CD4-positive, CD25-positive, alpha-beta regulatory T cell (primary cell): ENCODE data around the gene ACER3. TPM values are rescaled to one million over a fixed set of nuclear protein-coding genes. Genes with fewer than 3 reads are reported as not detected.

Source experiments
- ATAC-seq, 2 donors: fragments of 150-1000 bp; cut with Tn5 transposase; one replicate each; pipeline ENCODE4 v1.10.0; 2021; ENCODE audit warnings: low read depth in 2 of 2, moderate number of reproducible peaks in 2 of 2, moderate library complexity in 1 of 2
- DNase-seq, 3 donors: peaks; one replicate each; pipeline versions ENCODE4 v3.0.0 to v3.0.0-alpha.2; 2012 to 2022; ENCODE audit warnings: mixed read lengths in 1 of 3
- H3K27ac ChIP-seq: one replicate; pipeline ENCODE4 v1.7.0; 2013; ENCODE audit warnings: mild to moderate bottlenecking, low read length; ENCODE audit not compliant: insufficient read depth, poor library complexity, severe bottlenecking
- H3K27me3 ChIP-seq: one replicate; pipeline ENCODE4 v1.7.0; 2013; ENCODE audit warnings: low read length; ENCODE audit not compliant: control insufficient read depth, insufficient read depth
- H3K36me3 ChIP-seq: one replicate; pipeline ENCODE4 v1.7.0; 2013; ENCODE audit warnings: mild to moderate bottlenecking, low read length, moderate library complexity; ENCODE audit not compliant: control insufficient read depth, insufficient read depth
- H3K4me1 ChIP-seq: 2 replicates; pipeline ENCODE4 v1.7.0; 2013; ENCODE audit warnings: mild to moderate bottlenecking, low read length; ENCODE audit not compliant: insufficient read depth, control insufficient read depth, poor library complexity, severe bottlenecking
- H3K4me3 ChIP-seq: one replicate; pipeline ENCODE4 v1.7.0; 2013; ENCODE audit warnings: low read depth, mild to moderate bottlenecking, low read length, moderate library complexity
- H3K9me3 ChIP-seq, 2 experiments: 1 replicate in 1 of 2; 2 replicates in 1 of 2; pipeline ENCODE4 v1.7.0; 2013; ENCODE audit warnings: low read length in 2 of 2, mild to moderate bottlenecking in 1 of 2, moderate library complexity in 1 of 2; ENCODE audit not compliant: control insufficient read depth in 2 of 2
- H3K27ac Mint-ChIP-seq, 3 donors: one replicate each; pipeline ENCODE4 v1.8.0; 2020 to 2022; ENCODE audit warnings: mild to moderate bottlenecking in 3 of 3, mixed read lengths in 3 of 3, moderate library complexity in 2 of 3
- H3K27me3 Mint-ChIP-seq: one replicate; pipeline ENCODE4 v1.8.0; 2022; ENCODE audit warnings: mild to moderate bottlenecking, mixed read lengths
- H3K36me3 Mint-ChIP-seq: one replicate; pipeline ENCODE4 v1.8.0; 2020; ENCODE audit warnings: mixed read lengths
- H3K4me1 Mint-ChIP-seq, 4 donors: one replicate each; pipeline ENCODE4 v1.8.0; 2020 to 2022; ENCODE audit warnings: mixed read lengths in 4 of 4, mild to moderate bottlenecking in 1 of 4
- H3K4me3 Mint-ChIP-seq, 4 donors: one replicate each; pipeline ENCODE4 v1.8.0; 2020 to 2022; ENCODE audit warnings: mild to moderate bottlenecking in 4 of 4, mixed read lengths in 4 of 4, moderate library complexity in 3 of 4
- H3K9me3 Mint-ChIP-seq, 7 donors: one replicate each; pipeline ENCODE4 v1.8.0; 2020 to 2022; ENCODE audit warnings: mixed read lengths in 7 of 7, mild to moderate bottlenecking in 3 of 7, moderate library complexity in 2 of 7
- polyA plus RNA-seq, 4 donors: library from polyadenylated mRNA; unstranded; fragments of 300-500 nt; fragmentation: Illumina TruSeq; gene quantifications; one replicate each; pipeline ENCODE4 v1.2.3, GENCODE V29; 2021
- total RNA-seq: library from RNA; stranded (reverse); gene quantifications from one replicate; pipeline ENCODE4 v1.2.3, GENCODE V29; 2022

The ACER3 gene
- total and polyA plus RNA-seq, 5 donors from 2014 or later: 2.6 to 11.8 (median 4.4) TPM

DNA sequence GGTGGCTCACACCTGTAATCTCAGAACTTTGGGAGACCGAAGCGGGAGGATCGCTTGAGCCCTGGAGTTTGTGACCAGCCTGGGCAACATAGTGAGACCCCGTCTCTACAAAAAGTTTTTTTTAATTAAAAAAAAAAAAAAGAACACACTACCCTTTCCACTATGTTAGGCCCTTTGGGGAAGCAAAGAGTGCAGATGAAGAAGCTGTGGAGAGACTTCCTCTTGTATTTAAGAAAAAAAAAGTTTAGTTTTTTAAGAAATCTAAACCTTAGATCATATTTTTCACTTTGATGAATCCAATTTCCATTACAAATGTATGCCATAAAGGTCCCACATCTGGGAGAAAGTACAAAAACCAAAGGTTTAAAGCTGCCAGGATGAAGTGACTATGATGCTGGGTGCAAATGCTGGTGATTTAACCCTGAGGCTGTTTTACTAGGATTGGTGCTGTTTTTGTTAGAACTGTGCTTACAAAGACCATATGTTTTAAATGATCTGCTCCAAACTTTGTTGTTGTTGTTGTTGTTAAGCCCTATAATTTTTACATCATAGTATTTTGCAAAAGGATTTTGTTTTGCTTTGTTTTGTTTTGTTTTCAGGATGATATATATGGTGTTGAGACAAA lies 28.9 kb upstream of the ACER3 start:
- peaks cover 3% of the 10 kb centered on the region for H3K27me3 ChIP-seq
- H3K4me3 Mint-ChIP-seq: no peak overlapping the region
- H3K4me1 Mint-ChIP-seq: no peaks in the 10 kb centered on the region
- H3K4me1 ChIP-seq: no peaks in the 10 kb centered on the region
- no peak for DNase-seq
- H3K4me3 ChIP-seq: no peak overlapping the region
- H3K36me3 ChIP-seq: no peaks in the 10 kb centered on the region
- no peaks in the 10 kb centered on the region for H3K9me3 ChIP-seq
- no peaks in the 10 kb centered on the region for H3K36me3 Mint-ChIP-seq
- no peak for ATAC-seq
- H3K27me3 Mint-ChIP-seq: peaks cover 6% of the 10 kb centered on the region
- H3K27ac ChIP-seq: no peak overlapping the region
- H3K27ac Mint-ChIP-seq: no peak overlapping the region
- H3K9me3 Mint-ChIP-seq: peaks cover 0 to 3% (median 0%) of the 10 kb centered on the region in 7 donors

GRCh38 chr11:76832361-76832760 lies 28.4 kb upstream of the ACER3 start:
- no peaks in the 10 kb centered on the region for H3K4me1 Mint-ChIP-seq
- no peak for ATAC-seq
- Histone ChIP-seq H3K4me3 (no peak overlapping the region), H3K27ac (no peak overlapping the region), H3K4me1 (no peaks in the 10 kb centered on the region), H3K36me3 (no peaks in the 10 kb centered on the region), H3K9me3 (no peaks in the 10 kb centered on the region), H3K27me3 (peaks cover 3% of the 10 kb centered on the region)
- H3K4me3 Mint-ChIP-seq: no peak overlapping the region
- H3K9me3 Mint-ChIP-seq: peaks cover 0 to 3% (median 0%) of the 10 kb centered on the region in 7 donors
- H3K36me3 Mint-ChIP-seq: no peaks in the 10 kb centered on the region
- no peak for DNase-seq
- no peak overlapping the region for H3K27ac Mint-ChIP-seq
- H3K27me3 Mint-ChIP-seq: peaks cover 6% of the 10 kb centered on the region

DNA sequence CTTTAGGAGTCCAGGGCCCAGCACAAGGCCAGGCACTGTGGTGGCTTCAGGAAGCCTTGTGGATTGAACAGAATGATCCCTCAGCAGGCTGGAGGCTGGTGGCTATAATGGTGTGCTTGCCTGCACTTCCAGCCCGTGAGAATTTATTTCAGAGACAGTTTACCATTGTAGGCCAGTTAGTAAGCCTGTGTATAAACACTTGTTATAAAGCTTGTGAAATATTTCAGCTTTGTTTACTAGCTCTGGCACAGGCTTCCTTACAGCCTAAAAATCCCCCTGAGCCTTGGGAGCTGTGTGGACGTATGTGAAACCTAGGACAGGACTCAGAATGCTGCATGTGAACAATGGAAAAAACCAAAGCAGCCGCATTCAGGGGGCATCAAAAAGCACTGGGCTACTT lies 26.6 kb upstream of the ACER3 start:
- Mint-ChIP-seq H3K27me3 (peaks cover 16% of the 10 kb centered on the region), H3K27ac (no peak overlapping the region), H3K9me3 (peaks cover 0 to 3% (median 0%) of the 10 kb centered on the region in 7 donors), H3K36me3 (no peaks in the 10 kb centered on the region), H3K4me1 (no peaks in the 10 kb centered on the region), H3K4me3 (no peak overlapping the region)
- H3K9me3 ChIP-seq: no peaks in the 10 kb centered on the region
- H3K4me3 ChIP-seq: no peak overlapping the region
- ATAC-seq: no peak
- DNase-seq: no peak
- H3K4me1 ChIP-seq: no peaks in the 10 kb centered on the region
- no peaks in the 10 kb centered on the region for H3K36me3 ChIP-seq
- H3K27ac ChIP-seq: no peak overlapping the region
- peaks cover 3% of the 10 kb centered on the region for H3K27me3 ChIP-seq

- Histone ChIP-seq H3K27me3 (peaks cover 6% of the 10 kb centered on the region), H3K27ac (no peak overlapping the region), H3K4me1 (no peaks in the 10 kb centered on the region), H3K4me3 (no peak overlapping the region), H3K36me3 (no peaks in the 10 kb centered on the region), H3K9me3 (no peaks in the 10 kb centered on the region)
- Mint-ChIP-seq H3K9me3 (peaks cover 0 to 2% (median 0%) of the 10 kb centered on the region in 7 donors), H3K27me3 (peaks cover 22% of the 10 kb centered on the region), H3K36me3 (no peaks in the 10 kb centered on the region), H3K4me1 (no peaks in the 10 kb centered on the region), H3K27ac (no peak overlapping the region), H3K4me3 (no peak overlapping the region)
- no peak for DNase-seq
- no peak for ATAC-seq
Observed at GRCh38 chr11:76835036-76835435, 25.7 kb upstream of the ACER3 start.

DNA sequence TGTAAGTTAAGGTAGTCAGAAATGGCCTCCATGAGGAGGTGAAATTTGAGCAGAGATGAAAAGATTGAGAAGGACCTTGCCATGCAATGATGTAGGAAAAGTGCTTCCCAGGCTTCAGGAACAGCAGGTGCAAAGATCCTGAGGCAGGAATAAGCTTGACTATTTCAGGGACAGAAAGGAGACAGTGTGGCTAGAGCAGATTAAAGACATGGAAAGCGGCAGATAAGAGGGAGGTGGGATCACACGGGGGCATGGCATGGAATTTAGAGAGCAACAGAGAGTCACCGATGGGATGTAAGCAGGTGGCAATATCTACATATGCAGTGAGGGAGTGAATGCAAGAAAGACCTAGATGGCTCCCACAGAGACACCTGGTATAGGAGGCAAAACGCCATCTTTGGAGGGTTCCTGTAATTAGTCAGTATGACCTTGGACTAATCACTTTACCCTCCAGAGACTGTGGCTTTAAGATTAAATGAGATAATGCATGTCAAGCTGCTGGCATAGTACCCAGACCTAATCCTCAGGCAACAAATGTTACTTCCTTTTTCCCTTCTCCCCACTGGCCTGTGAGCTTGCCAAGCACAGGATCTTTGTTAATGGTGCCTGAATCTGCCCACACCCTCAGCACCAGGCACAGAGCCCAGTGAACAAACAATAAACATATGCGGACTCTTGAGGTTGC lies 24.6 kb upstream of the ACER3 start:
- Histone ChIP-seq H3K27me3 (peaks cover 4% of the 10 kb centered on the region), H3K36me3 (no peaks in the 10 kb centered on the region), H3K9me3 (no peaks in the 10 kb centered on the region), H3K27ac (no peak overlapping the region), H3K4me3 (no peak overlapping the region), H3K4me1 (no peaks in the 10 kb centered on the region)
- H3K4me1 Mint-ChIP-seq: no peaks in the 10 kb centered on the region
- no peak overlapping the region for H3K4me3 Mint-ChIP-seq
- H3K9me3 Mint-ChIP-seq: peaks cover 0 to 2% (median 0%) of the 10 kb centered on the region in 7 donors
- DNase-seq (no peak), ATAC-seq (no peak)
- H3K36me3 Mint-ChIP-seq: no peaks in the 10 kb centered on the region
- peaks cover 25% of the 10 kb centered on the region for H3K27me3 Mint-ChIP-seq
- no peak overlapping the region for H3K27ac Mint-ChIP-seq

DNA sequence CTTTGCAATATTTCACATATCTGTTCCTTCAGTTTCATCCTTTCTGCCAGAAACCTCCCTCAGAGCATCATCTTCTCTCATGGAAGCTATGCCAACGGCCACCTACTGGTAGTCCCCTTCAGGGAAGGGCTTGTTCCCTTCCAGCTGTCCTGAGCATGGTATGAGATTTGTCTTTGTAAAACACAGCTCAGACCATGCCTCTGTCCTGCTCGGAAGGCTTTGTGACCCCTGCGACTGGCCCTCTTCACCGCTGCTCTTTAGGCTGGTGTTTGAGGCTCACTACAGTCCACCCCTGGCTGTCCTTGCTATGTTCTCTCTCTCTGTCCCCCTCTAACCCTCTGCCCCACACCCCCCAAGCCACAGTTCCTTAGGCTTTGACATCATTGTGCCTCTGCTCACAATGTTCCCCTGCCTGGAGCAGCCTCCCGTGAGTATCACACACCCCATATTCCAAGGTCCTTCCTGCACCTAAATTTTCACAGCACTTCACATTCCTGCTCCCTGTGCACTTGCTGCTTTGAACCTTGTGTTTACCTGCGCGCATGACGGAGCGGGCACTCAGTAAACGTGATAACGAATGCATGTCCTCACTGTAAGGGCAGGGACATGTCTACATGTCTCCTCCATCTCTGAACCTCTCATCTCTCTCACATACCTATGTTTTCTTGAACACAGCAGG lies 24.0 kb upstream of the ACER3 start:
- no peak overlapping the region for H3K27ac Mint-ChIP-seq
- Histone ChIP-seq H3K4me1 (no peaks in the 10 kb centered on the region), H3K36me3 (no peaks in the 10 kb centered on the region), H3K27ac (no peak overlapping the region), H3K27me3 (peaks cover 4% of the 10 kb centered on the region), H3K9me3 (no peaks in the 10 kb centered on the region), H3K4me3 (no peak overlapping the region)
- ATAC-seq (no peak), DNase-seq (no peak)
- H3K9me3 Mint-ChIP-seq: peaks cover 0 to 2% (median 0%) of the 10 kb centered on the region in 7 donors
- H3K4me3 Mint-ChIP-seq: no peak overlapping the region
- no peaks in the 10 kb centered on the region for H3K4me1 Mint-ChIP-seq
- H3K27me3 Mint-ChIP-seq: peaks cover 25% of the 10 kb centered on the region
- no peaks in the 10 kb centered on the region for H3K36me3 Mint-ChIP-seq

DNA sequence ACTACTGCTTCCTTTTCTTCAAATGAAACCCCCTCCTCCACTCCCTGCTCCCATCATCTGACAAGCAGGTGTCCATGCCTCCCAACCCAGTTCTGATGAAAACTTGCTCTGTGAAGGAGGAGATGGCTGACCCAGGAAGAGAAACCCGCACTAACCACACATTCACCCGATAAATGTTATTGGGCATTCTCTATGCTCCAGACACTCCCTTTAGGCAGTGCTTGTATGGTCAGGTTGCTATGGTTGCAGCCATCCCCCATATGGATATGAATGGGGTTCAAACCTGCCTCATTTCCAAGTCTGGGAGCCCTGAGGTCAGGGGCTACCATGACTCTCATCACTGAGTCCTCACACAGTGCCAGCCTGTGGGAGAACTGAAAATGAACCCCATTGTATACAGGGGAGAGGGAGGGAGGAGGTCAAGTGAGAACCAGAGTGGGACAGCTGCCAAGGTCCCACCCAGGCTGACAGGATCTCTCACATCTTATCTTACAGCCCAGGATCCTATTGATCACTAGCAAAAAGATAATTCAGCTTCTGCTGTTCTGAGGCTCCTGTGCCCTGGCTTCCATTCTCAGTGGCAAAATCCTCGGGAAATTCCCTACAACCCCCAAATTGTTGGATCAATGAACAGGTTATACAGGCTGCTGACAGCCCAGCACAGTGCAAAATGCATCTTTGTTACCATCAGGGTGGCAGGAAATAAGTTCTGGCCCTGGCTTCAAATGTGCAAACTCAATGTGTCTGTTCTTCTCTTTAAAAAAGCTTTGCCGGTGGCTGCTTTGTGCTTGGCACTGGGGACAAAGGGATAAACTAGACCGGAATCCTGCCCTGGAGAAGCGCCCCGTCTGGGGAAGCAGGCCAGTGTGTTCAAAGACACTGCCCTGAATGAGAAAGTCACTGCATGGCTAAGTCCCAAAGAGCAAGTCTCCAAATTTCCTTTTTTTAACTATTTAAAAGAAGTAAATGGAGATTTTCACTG lies 22.7 kb upstream of the ACER3 start:
- Histone ChIP-seq H3K27ac (no peak overlapping the region), H3K4me1 (no peaks in the 10 kb centered on the region), H3K27me3 (peaks cover 4% of the 10 kb centered on the region), H3K9me3 (no peaks in the 10 kb centered on the region), H3K4me3 (no peak overlapping the region), H3K36me3 (no peaks in the 10 kb centered on the region)
- no peak for ATAC-seq
- H3K27ac Mint-ChIP-seq: no peak overlapping the region
- no peak overlapping the region for H3K4me3 Mint-ChIP-seq
- no peaks in the 10 kb centered on the region for H3K36me3 Mint-ChIP-seq
- no peak for DNase-seq
- peaks cover 25% of the 10 kb centered on the region for H3K27me3 Mint-ChIP-seq
- H3K4me1 Mint-ChIP-seq: no peaks in the 10 kb centered on the region
- H3K9me3 Mint-ChIP-seq: peaks cover 0 to 2% (median 0%) of the 10 kb centered on the region in 7 donors
